GM21526 (cell line): ENCODE results near the gene RING1.
"Not testable (repeated sequence)": the region's sequence is repeated elsewhere in the genome, so short reads cannot be mapped to it uniquely, and the experiment has no call there.

Source experiments
- ATAC-seq: cut with Tn5 transposase; IDR thresholded peaks from one replicate; pipeline ENCODE4 v1.9.1; 2021; ENCODE audit warnings: moderate library complexity; ENCODE audit not compliant: unreplicated experiment, low FRiP score

The RING1 gene

GRCh38 chr6:33205191-33206026 is 2.9 kb upstream of the RING1 start:
- ATAC-seq: no peak

DNA sequence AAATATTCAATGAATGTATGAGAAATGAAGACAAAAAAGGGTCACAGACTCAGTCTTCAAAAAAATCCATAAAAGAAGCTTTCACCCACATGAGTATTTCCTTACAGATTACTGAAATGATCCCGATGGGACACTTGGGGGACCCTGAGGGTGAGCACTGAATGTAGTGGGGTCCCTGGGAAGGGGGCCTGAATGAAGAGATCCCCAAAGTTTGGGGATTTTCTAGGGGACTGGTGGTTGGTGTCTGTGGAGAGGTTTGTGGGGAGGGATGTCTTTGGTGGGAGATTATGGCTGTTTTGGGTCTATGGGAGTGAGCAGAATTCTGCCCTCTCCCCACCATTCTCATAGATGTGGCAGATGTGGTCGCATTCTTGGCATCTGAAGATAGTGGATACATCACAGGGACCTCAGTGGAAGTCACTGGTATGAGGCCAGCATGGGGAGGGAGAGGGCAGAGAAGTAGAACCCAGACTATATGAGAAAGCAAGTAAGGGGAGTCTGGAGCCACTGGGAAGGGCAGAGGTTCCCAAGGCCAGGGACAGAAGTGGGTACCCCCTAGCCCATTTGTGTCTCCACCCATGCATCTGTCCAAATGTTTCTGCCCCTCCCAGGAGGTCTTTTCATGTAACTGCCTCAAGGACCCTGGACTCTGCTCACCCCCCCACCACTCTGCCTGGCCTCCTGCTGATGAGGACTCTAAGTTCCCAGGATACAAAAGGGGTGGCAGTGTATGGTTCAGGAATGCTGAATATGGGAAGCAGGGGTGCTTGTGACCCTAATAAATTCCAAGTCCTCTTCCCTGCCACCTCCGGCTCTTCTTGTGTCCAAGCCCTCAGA is 2.1 kb upstream of the RING1 start:
- no peak for ATAC-seq

DNA sequence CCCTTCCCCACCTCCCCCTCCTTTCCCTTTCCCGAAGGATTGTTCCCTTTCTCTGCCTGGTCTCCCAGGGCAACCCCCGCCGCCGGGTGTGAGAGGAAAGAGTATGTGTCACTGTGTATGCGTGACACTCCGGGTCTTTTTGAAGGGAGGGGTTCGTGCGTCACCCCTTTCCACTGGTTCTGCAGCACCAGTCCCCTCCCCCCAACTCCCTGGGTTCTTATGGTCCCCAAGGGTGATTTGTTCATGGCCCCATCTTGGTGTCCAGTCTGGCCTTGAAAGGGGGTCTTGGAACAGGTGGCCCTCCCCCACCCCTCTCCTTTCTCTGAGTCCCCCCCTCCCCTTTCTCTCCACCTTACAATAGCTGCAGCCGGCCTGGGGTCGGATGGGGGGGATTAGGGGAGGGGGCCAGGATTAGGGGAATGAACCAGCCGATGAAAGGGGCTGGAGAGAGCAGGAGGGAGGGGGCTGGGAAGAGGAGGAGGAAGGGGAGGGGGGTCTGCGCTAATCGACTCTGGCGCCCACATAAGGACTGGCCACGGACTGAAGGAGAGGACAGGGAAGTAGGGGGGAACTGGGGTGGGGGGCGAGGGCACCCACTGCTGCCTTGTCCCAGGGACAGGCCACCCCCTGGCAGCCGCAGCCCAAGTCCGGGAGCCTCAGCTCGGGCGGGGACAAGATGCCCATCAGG is 1.3 kb upstream of the RING1 start:
- no peak for ATAC-seq

- no peak for ATAC-seq
These were observed 679 bp upstream of the RING1 start for GRCh38 chr6:33207552-33208090.

DNA sequence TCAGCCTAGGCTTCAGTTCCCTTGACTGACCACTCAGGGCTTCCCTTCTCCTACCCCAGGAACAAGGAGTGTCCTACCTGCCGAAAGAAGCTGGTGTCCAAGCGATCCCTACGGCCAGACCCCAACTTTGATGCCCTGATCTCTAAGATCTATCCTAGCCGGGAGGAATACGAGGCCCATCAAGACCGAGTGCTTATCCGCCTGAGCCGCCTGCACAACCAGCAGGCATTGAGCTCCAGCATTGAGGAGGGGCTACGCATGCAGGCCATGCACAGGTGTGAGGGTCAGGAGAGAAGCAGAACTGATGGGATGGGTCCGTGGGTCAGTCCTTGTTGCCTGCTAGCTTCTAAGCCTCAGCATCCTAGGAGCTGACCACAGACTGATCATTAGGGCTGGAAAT is 1.6 kb downstream of the RING1 start:
- no peak for ATAC-seq

- ATAC-seq: no peak
These were observed 2.8 kb downstream of the RING1 start for GRCh38 chr6:33211136-33211535.

DNA sequence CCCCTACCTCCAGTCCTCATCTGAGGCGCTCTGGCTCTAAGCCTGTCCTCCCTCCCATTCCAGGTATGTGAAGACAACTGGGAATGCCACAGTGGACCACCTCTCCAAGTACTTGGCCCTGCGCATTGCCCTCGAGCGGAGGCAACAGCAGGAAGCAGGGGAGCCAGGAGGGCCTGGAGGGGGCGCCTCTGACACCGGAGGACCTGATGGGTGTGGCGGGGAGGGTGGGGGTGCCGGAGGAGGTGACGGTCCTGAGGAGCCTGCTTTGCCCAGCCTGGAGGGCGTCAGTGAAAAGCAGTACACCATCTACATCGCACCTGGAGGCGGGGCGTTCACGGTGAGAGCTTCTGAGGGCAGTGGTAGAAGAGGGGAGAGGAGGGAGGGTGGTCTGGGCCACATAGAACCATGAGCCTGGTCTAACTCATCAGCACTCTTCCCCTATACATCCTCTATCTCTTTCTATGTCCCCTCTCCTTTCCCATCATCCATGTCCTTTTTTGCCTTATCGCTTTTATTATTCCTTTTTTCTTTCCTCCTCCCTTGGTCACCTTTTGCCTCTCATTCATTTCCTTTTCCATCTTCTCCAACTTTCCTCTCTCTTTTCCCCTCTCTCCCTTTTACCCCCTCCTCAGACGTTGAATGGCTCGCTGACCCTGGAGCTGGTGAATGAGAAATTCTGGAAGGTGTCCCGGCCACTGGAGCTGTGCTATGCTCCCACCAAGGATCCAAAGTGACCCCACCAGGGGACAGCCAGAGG is 3.5 kb downstream of the RING1 start:
- no peak for ATAC-seq

- ATAC-seq: no peak
These were observed 4.5 kb downstream of the RING1 start for GRCh38 chr6:33212857-33213165.

- ATAC-seq: no peak
These were observed 5.1 kb downstream of the RING1 start for GRCh38 chr6:33213166-33213988.

DNA sequence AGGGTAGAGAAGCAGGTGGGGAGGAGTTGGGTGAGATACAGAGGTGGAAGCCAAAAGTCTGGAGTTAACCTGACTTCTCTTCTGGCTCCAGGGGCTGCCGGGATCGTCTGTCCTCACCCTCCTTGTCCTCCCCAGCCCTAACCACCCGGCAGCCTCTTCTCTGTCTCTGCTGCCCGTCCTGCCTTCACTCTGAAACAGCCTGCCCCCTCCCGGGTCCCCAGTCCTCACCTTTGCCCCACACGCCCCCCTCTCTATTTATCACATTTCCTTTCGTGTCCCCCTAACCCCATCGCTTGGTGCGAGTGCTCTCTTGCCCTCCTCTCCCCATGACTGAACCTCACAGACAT is 5.7 kb downstream of the RING1 start:
- ATAC-seq: no peak

GRCh38 chr6:33215271-33216116 is 7.2 kb downstream of the RING1 start:
- ATAC-seq: no peak

DNA sequence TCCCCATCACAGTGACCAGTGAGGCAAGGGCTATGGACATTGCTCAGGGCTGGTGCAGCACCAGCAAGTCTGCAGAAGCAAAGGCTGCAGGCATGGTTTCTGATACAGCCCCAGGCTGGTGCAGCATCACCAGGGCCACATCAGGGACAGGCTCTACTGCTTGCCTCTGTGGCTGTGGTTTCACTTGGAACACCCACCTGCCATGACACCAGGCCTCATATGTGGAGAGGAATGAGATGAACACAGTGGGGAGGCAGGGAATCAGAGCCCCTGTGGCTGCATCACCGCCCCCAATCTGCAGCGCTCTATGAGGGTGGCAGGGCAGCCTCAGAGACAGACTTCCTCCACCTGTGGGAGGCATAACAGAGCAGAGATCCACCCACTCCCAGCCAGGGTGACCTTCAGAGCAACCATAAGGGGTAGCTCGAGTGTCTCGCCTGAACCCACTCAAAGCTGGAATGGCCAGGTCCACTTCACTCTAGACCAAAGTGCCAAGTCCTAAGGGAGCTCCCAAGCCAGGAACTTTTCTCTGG is 7.9 kb downstream of the RING1 start:
- ATAC-seq: no peak

- ATAC-seq: no peak
These were observed 8.9 kb downstream of the RING1 start for GRCh38 chr6:33217246-33217645.

GRCh38 chr6:33217681-33218080 is 9.4 kb downstream of the RING1 start:
- no peak for ATAC-seq

GRCh38 chr6:33226503-33227120 is 18.3 kb downstream of the RING1 start:
- ATAC-seq: not testable (repeated sequence)

- ATAC-seq: no peak
These were observed 26.9 kb downstream of the RING1 start for GRCh38 chr6:33235221-33235634.

DNA sequence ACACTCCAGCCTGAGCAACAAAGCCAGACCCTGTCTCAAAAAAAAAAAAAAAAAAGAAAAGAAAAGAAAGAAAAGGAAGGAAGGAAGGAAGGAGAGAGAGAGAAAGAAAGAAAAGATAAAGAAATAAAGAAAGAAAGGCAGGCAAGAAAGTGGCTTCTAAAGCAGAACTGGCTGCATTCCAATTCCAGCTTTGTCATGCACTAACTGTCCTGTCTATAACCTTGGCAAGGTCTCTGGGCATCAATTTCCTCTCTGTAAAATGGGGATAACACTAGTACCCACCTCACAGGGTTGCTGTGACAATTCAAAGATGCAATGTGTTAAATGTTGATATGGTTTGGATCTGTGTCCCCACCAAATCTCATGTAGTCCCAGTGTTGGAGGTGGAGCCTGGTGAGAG is 28.0 kb downstream of the RING1 start:
- no peak for ATAC-seq

GRCh38 chr6:33236852-33237251 is 28.6 kb downstream of the RING1 start:
- no peak for ATAC-seq
